Epithelial cell of proximal tubule (primary cell): Measurements from ENCODE around the gene ZFP62. TPM values are rescaled to one million over a fixed set of nuclear protein-coding genes. Genes with fewer than 3 reads are reported as not detected.
A peak's percentile ranks its signal among the peaks of the same experiment; 100 is the strongest.

Experiments used
- DNase-seq: peaks from one replicate; pipeline ENCODE4 v3.0.0-alpha.2; 2011; ENCODE audit warnings: low read depth
- H3K4me3 ChIP-seq: 2 replicates; pipeline ENCODE4 v1.5.1; 2011; ENCODE audit warnings: low read depth, mild to moderate bottlenecking, low read length
- CTCF ChIP-seq: conservative IDR thresholded peaks from 2 replicates; pipeline ENCODE4 v1.5.1; 2012; ENCODE audit warnings: low read depth, mild to moderate bottlenecking, low read length
- total RNA-seq: library from RNA; depleted of rRNA; stranded (reverse); fragments of >200 nt; gene quantifications from 2 replicates; pipeline ENCODE4 v1.2.3, GENCODE V29; 2015

ZFP62 gene
- total RNA-seq, 1 donor from 2014 or later = 12.4 TPM

GRCh38 chr5:180808461-180809000 lies 52.5 kb downstream of the ZFP62 start:
- peak overlapping the region; percentile 82 for H3K4me3 ChIP-seq
- TF ChIP-seq CTCF = no peak
- DNase-seq = no peak

- no peak for TF ChIP-seq CTCF
- DNase-seq = no peak
- H3K4me3 ChIP-seq = peak overlapping the region; percentile 82
Measured at GRCh38 chr5:180807654-180808414, 53.2 kb downstream of the ZFP62 start.

- peak overlapping the region; percentile 82 for H3K4me3 ChIP-seq
- DNase-seq = no peak
- no peak for TF ChIP-seq CTCF
Measured at GRCh38 chr5:180807046-180807445, 54.0 kb downstream of the ZFP62 start.

- H3K4me3 ChIP-seq = peak overlapping the region; percentile 82
- no peak for DNase-seq
- no peak for TF ChIP-seq CTCF
Measured at GRCh38 chr5:180806351-180807011, 54.6 kb downstream of the ZFP62 start.

- DNase-seq = no peak
- TF ChIP-seq CTCF = no peak
- no peak overlapping the region for H3K4me3 ChIP-seq
Measured at GRCh38 chr5:180804129-180804618, 56.9 kb downstream of the ZFP62 start.

- no peak for TF ChIP-seq CTCF
- no peak for DNase-seq
Measured at GRCh38 chr5:180803181-180804128, 57.6 kb downstream of the ZFP62 start.

More at GRCh38 chr5:180803181-180804128, 57.6 kb downstream of the ZFP62 start:
- H3K4me3 ChIP-seq = peak overlapping the region; percentile 45
